Measurements from ENCODE around the gene FAM72A. TPM values are rescaled to one million over a fixed set of nuclear protein-coding genes. Genes with fewer than 3 reads are reported as not detected.
A peak's percentile ranks its signal among the peaks of the same experiment; 100 is the strongest.
"Not testable (repeated sequence)": the region's sequence is repeated elsewhere in the genome, so short reads cannot be mapped to it uniquely, and the experiment has no call there.

FAM72A gene
- 1 to 10 TPM in 1 of 2 experiments, under 1 TPM in 1; 0.66 to 1.2 TPM for total RNA-seq
- polyA plus RNA-seq (2013, experiment 1 of 2) = 1.7 TPM
- 1.4 TPM for polyA plus RNA-seq (2013, experiment 2 of 2)
- 0 to 12.3 (median 0.18) reads per million in 172 experiments for total RNA-seq

DNA sequence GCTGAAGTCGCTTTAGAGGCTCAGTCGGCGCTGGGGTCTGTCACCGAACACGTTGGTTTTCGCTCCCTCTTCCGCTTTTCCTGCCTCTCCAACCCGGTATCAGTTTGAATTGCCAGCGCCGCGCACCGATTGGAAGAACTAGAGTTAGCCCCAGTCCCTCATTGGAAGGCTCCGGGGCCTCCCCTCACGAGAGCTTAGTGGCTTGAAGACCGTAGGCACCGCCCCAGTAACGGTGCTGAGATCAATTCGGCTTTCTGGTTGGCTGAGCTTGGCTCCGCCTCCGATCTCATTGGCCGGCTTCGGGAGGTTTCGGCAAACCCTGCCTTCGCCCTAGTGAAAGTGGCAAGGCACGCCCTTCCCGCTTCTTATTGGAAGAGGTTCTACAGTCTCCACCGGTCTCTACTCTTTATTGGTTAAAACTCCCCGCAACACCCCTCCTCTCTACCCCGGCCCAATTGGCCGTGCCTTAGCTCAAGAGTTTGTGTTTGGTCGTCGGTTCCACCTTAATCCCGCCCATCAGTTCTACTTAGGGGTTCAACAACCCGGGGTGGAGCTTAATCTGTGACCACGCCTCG, at the start of gene FAM72A:
FAM72A (minus strand) TSS at position 51 of the 575 bp plus-strand sequence. CDS start 814 bp downstream, outside the sequence.
- ATAC-seq (ENCODE audit: poor library complexity) (peak; percentile 83), DNase-seq (peak in 13 of 14 experiments; percentile 89 to 100 (median 92))
- peak within 1 kb of the TSS; percentile 47 for H3K4me3 ChIP-seq (ENCODE audit: low read length)
- H3K27me3 Mint-ChIP-seq; H3K9me3 ChIP-seq (ENCODE audit: control insufficient read depth in 1 of 2, insufficient read depth in 1 of 2, low read length in 2 of 2); H3K9me3 Mint-ChIP-seq; CTCF ChIA-PET; H3K4me1 ChIP-seq (ENCODE audit: insufficient read depth, low read length); intact Hi-C loops (cut with DNase I, micrococcal nuclease); H3K27ac ChIP-seq (ENCODE audit: low read depth in 1 of 2, low read length in 2 of 2); H3K27me3 ChIP-seq (ENCODE audit: control insufficient read depth in 1 of 2, insufficient read depth in 2 of 2, low read length in 2 of 2); H3K36me3 ChIP-seq (ENCODE audit: insufficient read depth, low read length); H3K4me1 Mint-ChIP-seq (ENCODE audit: low read depth); H3K36me3 Mint-ChIP-seq (ENCODE audit: low read depth): not testable (repeated sequence)
- Mint-ChIP-seq H3K4me3 (peak within 1 kb of the TSS; percentile 87), H3K27ac (peak within 1 kb of the TSS; percentile 7)
- POLR2A ChIA-PET = interaction anchor here (1.2 kb wide), 1 partner anchor 349 kb away, joined by 3 read pairs; no protein-coding TSS in a partner anchor

DNA sequence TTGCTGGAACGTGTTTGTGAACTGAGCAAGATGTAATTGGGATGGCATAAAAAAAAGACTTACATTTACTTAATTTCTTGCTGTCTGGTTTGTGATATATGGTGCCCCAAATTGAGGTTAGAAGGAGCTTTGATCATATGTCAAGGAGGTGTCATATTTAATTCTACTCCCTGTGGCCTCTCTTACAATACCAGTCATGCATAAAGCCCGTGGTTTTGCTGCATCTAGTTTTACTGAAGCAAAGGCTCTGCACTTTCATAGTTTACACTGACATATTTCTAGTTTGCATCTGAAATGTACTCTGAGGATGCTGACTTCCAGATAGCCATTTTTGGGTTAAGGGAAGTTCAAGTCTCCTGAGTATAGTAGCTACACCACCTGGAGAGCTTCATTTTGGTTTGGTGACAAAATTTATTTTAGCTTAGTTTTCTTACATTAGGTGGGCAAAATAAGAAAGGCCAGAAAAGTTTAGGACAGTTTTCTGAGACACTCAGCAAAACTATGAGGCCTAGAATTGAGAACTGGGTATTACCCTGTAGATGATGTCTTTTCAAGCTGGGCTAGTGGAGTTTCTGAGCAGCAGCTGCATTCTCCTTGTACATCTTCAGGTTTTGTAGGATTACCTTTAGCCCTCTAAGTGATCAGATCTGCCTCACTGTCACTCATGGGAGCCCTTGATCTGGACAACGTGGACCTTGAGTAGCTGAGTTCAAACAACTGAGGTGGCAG, 48.5 kb upstream of the FAM72A start:
- intact Hi-C loops (cut with DNase I, micrococcal nuclease); H3K27ac Mint-ChIP-seq; H3K36me3 ChIP-seq (ENCODE audit: insufficient read depth, low read length); CTCF ChIA-PET; H3K9me3 ChIP-seq (ENCODE audit: control insufficient read depth in 1 of 2, insufficient read depth in 1 of 2, low read length in 2 of 2); H3K27me3 ChIP-seq (ENCODE audit: control insufficient read depth in 1 of 2, insufficient read depth in 2 of 2, low read length in 2 of 2); H3K36me3 Mint-ChIP-seq (ENCODE audit: low read depth); DNase-seq; H3K27ac ChIP-seq (ENCODE audit: low read depth in 1 of 2, low read length in 2 of 2); H3K9me3 Mint-ChIP-seq; H3K4me1 ChIP-seq (ENCODE audit: insufficient read depth, low read length); POLR2A ChIA-PET; H3K4me3 ChIP-seq (ENCODE audit: low read length); H3K4me3 Mint-ChIP-seq; H3K27me3 Mint-ChIP-seq; H3K4me1 Mint-ChIP-seq (ENCODE audit: low read depth); ATAC-seq (ENCODE audit: poor library complexity): not testable (repeated sequence)

DNA sequence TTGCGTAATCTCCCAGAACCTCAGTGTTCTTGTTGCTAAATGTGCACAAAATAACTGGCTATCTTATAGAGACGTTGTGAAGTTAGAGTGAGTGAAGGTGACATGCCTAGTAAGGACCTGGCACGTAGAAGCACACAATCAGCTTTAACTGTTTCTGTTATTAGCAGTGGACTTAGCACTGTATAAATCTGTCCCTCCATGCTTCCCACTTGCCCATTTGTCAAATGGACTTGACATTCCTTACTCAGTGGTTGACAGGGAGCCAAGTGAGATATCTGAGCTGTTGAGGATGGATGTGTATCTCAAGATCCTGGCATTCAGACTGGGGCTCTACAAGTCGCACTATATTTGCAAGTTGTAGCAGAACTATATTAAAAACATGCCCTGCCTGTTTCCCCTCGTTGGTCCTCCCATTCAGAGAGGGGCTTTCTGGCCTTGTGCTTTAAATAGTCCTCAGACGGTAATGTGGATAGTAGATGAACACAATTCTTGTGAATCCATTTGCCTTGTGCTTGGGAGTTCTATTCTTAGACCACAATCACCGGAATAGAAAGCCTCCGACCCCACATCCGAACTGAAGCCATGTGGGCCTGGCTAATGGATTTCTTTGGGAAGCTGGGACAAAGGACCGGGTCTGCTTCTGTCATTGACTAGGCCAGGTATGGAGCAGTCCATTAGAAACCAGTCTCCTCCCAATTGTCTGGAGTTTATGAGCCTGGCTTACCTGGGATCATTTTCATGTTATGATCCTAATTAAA, 43.7 kb upstream of the FAM72A start:
- H3K27me3 Mint-ChIP-seq; CTCF ChIA-PET; ATAC-seq (ENCODE audit: poor library complexity); H3K36me3 ChIP-seq (ENCODE audit: insufficient read depth, low read length); H3K4me1 ChIP-seq (ENCODE audit: insufficient read depth, low read length); DNase-seq; POLR2A ChIA-PET; H3K36me3 Mint-ChIP-seq (ENCODE audit: low read depth); H3K4me3 ChIP-seq (ENCODE audit: low read length); H3K9me3 Mint-ChIP-seq; H3K27me3 ChIP-seq (ENCODE audit: control insufficient read depth in 1 of 2, insufficient read depth in 2 of 2, low read length in 2 of 2); H3K4me3 Mint-ChIP-seq; intact Hi-C loops (cut with DNase I, micrococcal nuclease); H3K27ac ChIP-seq (ENCODE audit: low read depth in 1 of 2, low read length in 2 of 2); H3K27ac Mint-ChIP-seq; H3K4me1 Mint-ChIP-seq (ENCODE audit: low read depth); H3K9me3 ChIP-seq (ENCODE audit: control insufficient read depth in 1 of 2, insufficient read depth in 1 of 2, low read length in 2 of 2): not testable (repeated sequence)

DNA sequence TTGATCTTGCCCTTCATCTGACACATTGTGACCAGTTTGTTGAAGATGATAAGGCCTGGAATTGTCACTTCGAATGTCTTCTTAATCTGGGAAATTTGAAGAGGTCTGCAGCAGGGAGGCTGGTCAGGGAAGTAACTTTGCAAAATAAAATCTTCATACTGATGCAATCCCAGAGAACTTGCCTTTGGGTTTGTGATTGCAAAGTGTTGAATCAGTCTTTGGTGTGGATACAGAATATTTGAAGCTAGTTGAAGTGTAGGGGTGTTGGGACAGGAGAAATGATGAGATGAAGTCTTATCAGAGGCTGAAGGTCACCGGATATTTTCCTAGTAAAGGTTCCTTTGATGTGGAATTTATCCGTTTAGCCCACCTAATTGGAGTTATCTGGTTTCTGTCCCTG, 42.8 kb upstream of the FAM72A start:
- H3K4me1 Mint-ChIP-seq (ENCODE audit: low read depth); H3K4me3 ChIP-seq (ENCODE audit: low read length); H3K36me3 ChIP-seq (ENCODE audit: insufficient read depth, low read length); H3K27me3 Mint-ChIP-seq; H3K9me3 Mint-ChIP-seq; H3K4me1 ChIP-seq (ENCODE audit: insufficient read depth, low read length); DNase-seq; H3K36me3 Mint-ChIP-seq (ENCODE audit: low read depth); ATAC-seq (ENCODE audit: poor library complexity); H3K9me3 ChIP-seq (ENCODE audit: control insufficient read depth in 1 of 2, insufficient read depth in 1 of 2, low read length in 2 of 2); intact Hi-C loops (cut with DNase I, micrococcal nuclease); H3K27ac ChIP-seq (ENCODE audit: low read depth in 1 of 2, low read length in 2 of 2); H3K4me3 Mint-ChIP-seq; CTCF ChIA-PET; H3K27me3 ChIP-seq (ENCODE audit: control insufficient read depth in 1 of 2, insufficient read depth in 2 of 2, low read length in 2 of 2); H3K27ac Mint-ChIP-seq; POLR2A ChIA-PET: not testable (repeated sequence)

DNA sequence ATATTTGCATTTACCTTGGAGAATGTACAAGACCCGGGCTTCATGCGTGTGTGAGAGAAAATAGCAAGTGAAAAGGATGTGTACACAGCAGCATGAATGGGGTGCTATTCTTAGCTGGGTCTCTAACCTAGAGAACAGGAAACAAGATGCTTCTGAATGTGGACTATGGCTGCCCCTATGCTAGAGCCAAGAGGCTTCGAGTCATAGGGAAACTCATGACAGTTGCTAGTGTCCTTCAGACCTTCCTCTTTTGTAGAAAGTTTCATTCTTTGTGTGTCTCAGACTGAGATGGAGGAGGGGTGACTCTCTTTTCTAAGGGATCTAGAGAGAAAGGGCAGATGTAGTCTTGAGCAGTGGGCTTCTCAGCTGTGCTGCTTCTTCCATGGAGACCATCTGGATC, 40.7 kb upstream of the FAM72A start:
- H3K27me3 Mint-ChIP-seq; H3K4me1 ChIP-seq (ENCODE audit: insufficient read depth, low read length); H3K27ac Mint-ChIP-seq; H3K36me3 ChIP-seq (ENCODE audit: insufficient read depth, low read length); intact Hi-C loops (cut with DNase I, micrococcal nuclease); H3K4me1 Mint-ChIP-seq (ENCODE audit: low read depth); H3K4me3 ChIP-seq (ENCODE audit: low read length); ATAC-seq (ENCODE audit: poor library complexity); H3K36me3 Mint-ChIP-seq (ENCODE audit: low read depth); H3K9me3 ChIP-seq (ENCODE audit: control insufficient read depth in 1 of 2, insufficient read depth in 1 of 2, low read length in 2 of 2); H3K4me3 Mint-ChIP-seq; CTCF ChIA-PET; H3K9me3 Mint-ChIP-seq; H3K27me3 ChIP-seq (ENCODE audit: control insufficient read depth in 1 of 2, insufficient read depth in 2 of 2, low read length in 2 of 2); POLR2A ChIA-PET; H3K27ac ChIP-seq (ENCODE audit: low read depth in 1 of 2, low read length in 2 of 2): not testable (repeated sequence)
- peak in 3 of 14 experiments; percentile 13 to 28 (median 17) for DNase-seq

DNA sequence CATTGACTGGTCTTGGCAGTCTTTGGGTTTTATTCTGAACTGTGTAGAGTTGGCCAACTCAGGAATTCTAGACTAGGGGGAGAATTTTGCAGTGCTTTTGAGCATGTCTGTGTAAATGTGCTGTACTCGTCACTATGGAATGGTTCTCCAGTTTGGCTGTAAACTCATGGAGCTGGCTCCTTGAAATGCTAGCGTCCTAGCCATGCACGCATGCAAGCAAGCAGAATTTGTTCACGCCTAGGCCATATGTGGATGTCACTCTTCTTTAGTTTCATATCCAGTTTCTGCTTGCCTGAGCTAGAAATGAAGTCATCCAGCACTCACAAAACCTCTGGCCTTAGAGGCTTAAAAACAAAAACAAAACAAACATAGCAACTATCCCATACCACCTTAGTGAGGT, 37.6 kb upstream of the FAM72A start:
- POLR2A ChIA-PET; H3K36me3 ChIP-seq (ENCODE audit: insufficient read depth, low read length); H3K27me3 Mint-ChIP-seq; H3K4me3 ChIP-seq (ENCODE audit: low read length); intact Hi-C loops (cut with DNase I, micrococcal nuclease); ATAC-seq (ENCODE audit: poor library complexity); H3K4me3 Mint-ChIP-seq; H3K27ac Mint-ChIP-seq; H3K27ac ChIP-seq (ENCODE audit: low read depth in 1 of 2, low read length in 2 of 2); H3K4me1 ChIP-seq (ENCODE audit: insufficient read depth, low read length); H3K4me1 Mint-ChIP-seq (ENCODE audit: low read depth); H3K36me3 Mint-ChIP-seq (ENCODE audit: low read depth); H3K9me3 ChIP-seq (ENCODE audit: control insufficient read depth in 1 of 2, insufficient read depth in 1 of 2, low read length in 2 of 2); H3K9me3 Mint-ChIP-seq; H3K27me3 ChIP-seq (ENCODE audit: control insufficient read depth in 1 of 2, insufficient read depth in 2 of 2, low read length in 2 of 2); CTCF ChIA-PET: not testable (repeated sequence)
- peak in 3 of 14 experiments; percentile 0 to 9 (median 3) for DNase-seq

DNA sequence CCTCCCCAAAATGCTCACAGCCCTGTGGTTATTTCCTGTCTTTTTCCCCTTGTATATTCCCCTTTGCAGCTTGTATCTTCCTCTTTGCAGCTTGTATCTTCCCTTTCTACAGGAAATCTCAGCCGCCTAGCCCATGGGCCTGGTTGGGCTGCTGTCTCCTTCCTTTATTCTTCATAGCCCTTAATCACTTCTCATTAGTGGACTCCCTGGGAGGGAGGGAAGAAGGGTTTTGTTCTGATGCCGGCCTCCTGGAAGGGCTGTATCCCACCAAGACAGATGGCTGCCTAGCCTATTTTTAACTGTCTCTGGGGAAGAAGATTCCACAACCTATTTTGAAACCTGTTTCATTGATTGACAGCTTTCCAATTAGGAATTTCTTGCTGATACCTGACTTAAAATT, 32.6 kb upstream of the FAM72A start:
- H3K4me3 Mint-ChIP-seq; ATAC-seq (ENCODE audit: poor library complexity); H3K27me3 Mint-ChIP-seq; intact Hi-C loops (cut with DNase I, micrococcal nuclease); H3K4me1 ChIP-seq (ENCODE audit: insufficient read depth, low read length); H3K36me3 ChIP-seq (ENCODE audit: insufficient read depth, low read length); POLR2A ChIA-PET; H3K36me3 Mint-ChIP-seq (ENCODE audit: low read depth); H3K27me3 ChIP-seq (ENCODE audit: control insufficient read depth in 1 of 2, insufficient read depth in 2 of 2, low read length in 2 of 2); CTCF ChIA-PET; H3K9me3 Mint-ChIP-seq; H3K27ac Mint-ChIP-seq; H3K4me1 Mint-ChIP-seq (ENCODE audit: low read depth); H3K4me3 ChIP-seq (ENCODE audit: low read length); H3K27ac ChIP-seq (ENCODE audit: low read depth in 1 of 2, low read length in 2 of 2); H3K9me3 ChIP-seq (ENCODE audit: control insufficient read depth in 1 of 2, insufficient read depth in 1 of 2, low read length in 2 of 2); DNase-seq: not testable (repeated sequence)
